CD14-positive monocyte (primary cell): ENCODE measurements around the gene MLLT10. TPM values are rescaled to one million over a fixed set of nuclear protein-coding genes. Genes with fewer than 3 reads are reported as not detected.
"Not testable (repeated sequence)": the region's sequence is repeated elsewhere in the genome, so short reads cannot be mapped to it uniquely, and the experiment has no call there.

ENCODE experiments used
- DNase-seq, 3 donors: peaks; one replicate each; pipeline ENCODE4 v3.0.0-alpha.2; 2011 to 2022
- H2AFZ ChIP-seq: 2 replicates; pipeline ENCODE4 v1.6.0; 2012; ENCODE audit warnings: mild to moderate bottlenecking, low read depth, low read length, inconsistent platforms; ENCODE audit not compliant: insufficient read depth, poor library complexity, severe bottlenecking
- H3K27ac ChIP-seq, 2 donors: 1 replicate in 1 of 2; 2 replicates in 1 of 2; pipeline ENCODE4 v1.5.1; 2012 to 2013; ENCODE audit warnings: low read length in 2 of 2, control low read depth in 1 of 2, inconsistent platforms in 1 of 2, low read depth in 1 of 2, mild to moderate bottlenecking in 1 of 2
- H3K27me3 ChIP-seq, 2 donors: one replicate each; pipeline versions ENCODE4 v1.6.0 to v1.6.1; 2011 to 2013; ENCODE audit warnings: low read length in 2 of 2; ENCODE audit not compliant: control insufficient read depth in 2 of 2, insufficient read depth in 2 of 2
- H3K36me3 ChIP-seq, 2 donors: replicated peaks in 1 of 2; 1 replicate in 1 of 2; 2 replicates in 1 of 2; pipeline versions ENCODE4 v1.5.1 to v1.6.1; 2012 to 2013; ENCODE audit warnings: low read length in 2 of 2, control low read depth in 1 of 2, inconsistent platforms in 1 of 2, mild to moderate bottlenecking in 1 of 2; ENCODE audit not compliant: insufficient read depth in 2 of 2, control insufficient read depth in 1 of 2
- H3K4me1 ChIP-seq, 2 donors: 1 replicate in 1 of 2; 2 replicates in 1 of 2; pipeline versions ENCODE4 v1.5.1 to v1.6.1; 2012 to 2013; ENCODE audit warnings: low read length in 2 of 2, control low read depth in 1 of 2, inconsistent platforms in 1 of 2, mild to moderate bottlenecking in 1 of 2, moderate library complexity in 1 of 2; ENCODE audit not compliant: insufficient read depth in 2 of 2, control insufficient read depth in 1 of 2
- H3K4me2 ChIP-seq: replicated peaks from 2 replicates; pipeline ENCODE3; 2012; ENCODE audit warnings: low read length, moderate library complexity, mild to moderate bottlenecking; ENCODE audit not compliant: poor library complexity, severe bottlenecking; ENCODE audit errors: extremely low read depth
- H3K4me3 ChIP-seq, 3 experiments: fragments of 200-600 bp in 1 of 3; sonication (generic) in 1 of 3; replicated peaks in 1 of 3; 1 replicate in 2 of 3; 2 replicates in 1 of 3; pipeline ENCODE4 v1.5.1; 2011 to 2013; ENCODE audit warnings: low read length in 3 of 3, mild to moderate bottlenecking in 3 of 3, control low read depth in 2 of 3, low read depth in 2 of 3, inconsistent platforms in 1 of 3, moderate library complexity in 1 of 3
- H3K79me2 ChIP-seq: 2 replicates; pipeline ENCODE4 v1.6.0; 2012; ENCODE audit warnings: mild to moderate bottlenecking, control low read depth, inconsistent platforms, low read length, moderate library complexity; ENCODE audit not compliant: insufficient read depth
- H3K9ac ChIP-seq: 2 replicates; pipeline ENCODE4 v1.6.0; 2017; ENCODE audit warnings: low read length, mild to moderate bottlenecking; ENCODE audit not compliant: insufficient read depth, poor library complexity, severe bottlenecking
- H3K9me3 ChIP-seq, 2 donors: replicated peaks in 1 of 2; 1 replicate in 1 of 2; 2 replicates in 1 of 2; pipeline versions ENCODE4 v1.5.1 to v1.6.1; 2012 to 2013; ENCODE audit warnings: low read length in 2 of 2, control low read depth in 1 of 2; ENCODE audit not compliant: control insufficient read depth in 1 of 2, insufficient read depth in 1 of 2
- H4K20me1 ChIP-seq: 2 replicates; pipeline ENCODE4 v1.6.0; 2012; ENCODE audit warnings: mild to moderate bottlenecking, low read length, control low read depth, moderate library complexity; ENCODE audit not compliant: insufficient read depth
- H3K27ac Mint-ChIP-seq, 7 donors: one replicate each; pipeline ENCODE4 v1.8.0; 2020; ENCODE audit warnings: mild to moderate bottlenecking in 7 of 7, mixed read lengths in 7 of 7, moderate library complexity in 6 of 7, inconsistent platforms in 2 of 7
- H3K27me3 Mint-ChIP-seq, 3 donors: one replicate each; pipeline ENCODE4 v1.8.0; 2021 to 2022; ENCODE audit warnings: low read depth in 3 of 3, mild to moderate bottlenecking in 3 of 3, mixed read lengths in 3 of 3, moderate library complexity in 3 of 3, inconsistent platforms in 1 of 3
- H3K36me3 Mint-ChIP-seq, 2 donors: one replicate each; pipeline ENCODE4 v1.8.0; 2020; ENCODE audit warnings: mixed read lengths in 2 of 2, inconsistent platforms in 1 of 2, mild to moderate bottlenecking in 1 of 2
- H3K4me1 Mint-ChIP-seq: one replicate; pipeline ENCODE4 v1.8.0; 2020; ENCODE audit warnings: mild to moderate bottlenecking, mixed read lengths
- H3K4me3 Mint-ChIP-seq, 2 donors: one replicate each; pipeline ENCODE4 v1.8.0; 2020; ENCODE audit warnings: mild to moderate bottlenecking in 2 of 2, mixed read lengths in 2 of 2, moderate library complexity in 1 of 2
- H3K9me3 Mint-ChIP-seq, 7 donors: one replicate each; pipeline ENCODE4 v1.8.0; 2020 to 2022; ENCODE audit warnings: mixed read lengths in 7 of 7, mild to moderate bottlenecking in 6 of 7, moderate library complexity in 6 of 7, inconsistent platforms in 2 of 7
- CTCF ChIP-seq: fragments of 200-600 bp; IDR thresholded peaks from one replicate; pipeline ENCODE4 v1.8.0; 2022; ENCODE audit warnings: antibody characterized with exemption, mild to moderate bottlenecking
- WGBS: methylation state at CpG from one replicate; pipeline ENCODE4 v1.1.5; 2013; ENCODE audit warnings: missing lambda C conversion rate; ENCODE audit not compliant: insufficient coverage; 5-methylcytosine and 5-hydroxymethylcytosine counted together
- intact Hi-C, 2 donors: fragments of 100-400 bp; cut with micrococcal nuclease; formaldehyde crosslinking; loops; one replicate each; pipeline versions ENCODE4 v1.15.0 to v1.15.1; 2023
- polyA plus RNA-seq, 3 donors: library from polyadenylated mRNA; depleted of rRNA in 1 of 3; unstranded in 2 of 3; stranded (reverse) in 1 of 3; fragments of 300-500 nt in 2 of 3; fragments of >200 nt in 1 of 3; fragmentation: Illumina TruSeq in 2 of 3; gene quantifications; 1 replicate in 2 of 3; 2 replicates in 1 of 3; pipeline ENCODE4 v1.2.3, GENCODE V29; 2012 to 2021

MLLT10 gene
- polyA plus RNA-seq, 3 donors = 4.9 to 39.1 (median 7.5) TPM

- Histone ChIP-seq H3K79me2 (peaks cover 85% of the 10 kb centered on the region), H4K20me1 (peaks cover 38% of the 10 kb centered on the region), H3K4me2 (no peak overlapping the region), H3K9ac (no peak overlapping the region), H3K36me3 (peaks cover 73 to 90% of the 10 kb centered on the region in 2 donors), H3K4me3 (no peak overlapping the region), H3K27ac (peak overlapping the region in 1 of 2 donors; percentile 33), H3K4me1 (no peaks in the 10 kb centered on the region), H3K27me3 (no peaks in the 10 kb centered on the region), H3K9me3 (no peaks in the 10 kb centered on the region), H2AFZ (no peak overlapping the region)
- H3K9me3 Mint-ChIP-seq = no peaks in the 10 kb centered on the region
- no peak for DNase-seq
- 88% methylated on average over 4 of the region's 8 CpGs for WGBS
- peaks cover 0 to 4% (median 0%) of the 10 kb centered on the region in 3 donors for H3K27me3 Mint-ChIP-seq
- peaks cover 9% of the 10 kb centered on the region for H3K4me1 Mint-ChIP-seq
- TF ChIP-seq CTCF = no peak
- no peak overlapping the region for H3K4me3 Mint-ChIP-seq
- peaks cover 74 to 88% of the 10 kb centered on the region in 2 donors for H3K36me3 Mint-ChIP-seq
- H3K27ac Mint-ChIP-seq = peak overlapping the region in 5 of 7 donors; percentile 7 to 77 (median 36)
- intact Hi-C loops = no loop called here
Observed at GRCh38 chr10:21556527-21556926, 22.5 kb downstream of the MLLT10 start.

- H3K27me3 Mint-ChIP-seq, H3K9me3 ChIP-seq, H3K4me2 ChIP-seq, H3K4me1 ChIP-seq, H3K27me3 ChIP-seq, H3K9ac ChIP-seq, DNase-seq, H3K4me3 ChIP-seq, H3K4me3 Mint-ChIP-seq, H2AFZ ChIP-seq, H3K9me3 Mint-ChIP-seq, intact Hi-C loops, H3K27ac ChIP-seq: not testable (repeated sequence)
- Mint-ChIP-seq H3K36me3 (peaks cover 58 to 70% of the 10 kb centered on the region in 2 donors), H3K27ac (peak overlapping the region in 3 of 7 donors; percentile 37 to 67 (median 66)), H3K4me1 (peaks cover 14% of the 10 kb centered on the region)
- Histone ChIP-seq H3K79me2 (peaks cover 82% of the 10 kb centered on the region), H3K36me3 (peaks cover 53 to 65% of the 10 kb centered on the region in 2 donors), H4K20me1 (peaks cover 50% of the 10 kb centered on the region)
- 100% methylated on average over 3 of the region's 7 CpGs for WGBS
Observed at GRCh38 chr10:21558984-21559383, 25.0 kb downstream of the MLLT10 start.
